GM19463 (cell line): ENCODE measurements around the gene COTL1.

Experiments used
- ATAC-seq: cut with Tn5 transposase; IDR thresholded peaks from one replicate; pipeline ENCODE4 v1.9.1; 2021; ENCODE audit warnings: mild to moderate bottlenecking, moderate library complexity; ENCODE audit not compliant: unreplicated experiment

COTL1 gene

DNA sequence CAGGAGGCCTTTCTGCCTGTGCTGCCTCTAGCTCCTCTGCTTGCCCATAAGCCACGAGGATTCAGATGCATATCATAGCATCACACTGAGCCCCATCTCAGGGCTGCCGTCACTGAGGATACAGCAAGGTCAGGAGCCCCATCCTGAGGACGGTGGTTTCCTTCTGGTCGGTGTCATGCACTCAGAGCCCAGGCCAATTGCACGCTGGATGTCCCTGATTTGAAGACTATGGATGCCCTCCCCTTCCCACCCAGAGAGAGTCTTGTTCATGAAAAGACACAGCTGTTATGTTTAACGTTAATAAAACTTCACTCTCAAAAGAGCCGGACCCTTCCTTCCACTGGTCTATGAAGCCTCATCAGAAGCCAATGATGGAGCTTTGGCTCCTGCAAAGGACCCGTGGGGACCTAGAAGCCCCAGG is 19.9 kb downstream of the COTL1 start:
- no peak for ATAC-seq

- ATAC-seq, result no peak
These were observed 20.4 kb downstream of the COTL1 start for GRCh38 chr16:84597528-84597896.

GRCh38 chr16:84596801-84597527 is 20.9 kb downstream of the COTL1 start:
- no peak for ATAC-seq

- no peak for ATAC-seq
These were observed 21.7 kb downstream of the COTL1 start for GRCh38 chr16:84596161-84596560.

DNA sequence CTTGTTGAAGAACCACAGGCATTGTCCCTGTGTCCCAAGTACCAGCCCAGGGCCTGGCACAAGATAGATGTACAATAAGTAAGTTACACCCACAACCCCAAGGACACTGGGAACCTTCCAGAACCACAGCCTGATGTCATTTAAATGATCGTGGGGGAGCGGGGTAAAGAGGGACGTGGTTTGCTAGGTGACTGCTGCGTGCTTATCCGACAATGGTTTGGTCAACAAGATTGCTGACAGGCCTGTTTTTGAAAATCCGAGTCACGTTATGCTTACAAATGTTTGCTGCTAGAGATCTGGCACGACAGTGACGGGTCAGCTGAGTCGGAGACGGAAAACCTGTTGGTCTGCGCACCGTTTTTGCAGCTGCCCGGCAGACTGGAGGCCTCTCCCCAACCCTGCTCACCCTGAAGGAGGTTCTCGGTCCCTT is 22.8 kb downstream of the COTL1 start:
- no peak for ATAC-seq

GRCh38 chr16:84594725-84595038 is 23.2 kb downstream of the COTL1 start:
- no peak for ATAC-seq

- ATAC-seq, result peak; percentile 93
These were observed 23.8 kb downstream of the COTL1 start for GRCh38 chr16:84593825-84594724.

GRCh38 chr16:84592718-84593117 is 25.2 kb downstream of the COTL1 start:
- ATAC-seq, result no peak

GRCh38 chr16:84589975-84590719 is 27.7 kb downstream of the COTL1 start:
- ATAC-seq, result no peak

GRCh38 chr16:84588991-84589390 is 28.9 kb downstream of the COTL1 start:
- no peak for ATAC-seq

DNA sequence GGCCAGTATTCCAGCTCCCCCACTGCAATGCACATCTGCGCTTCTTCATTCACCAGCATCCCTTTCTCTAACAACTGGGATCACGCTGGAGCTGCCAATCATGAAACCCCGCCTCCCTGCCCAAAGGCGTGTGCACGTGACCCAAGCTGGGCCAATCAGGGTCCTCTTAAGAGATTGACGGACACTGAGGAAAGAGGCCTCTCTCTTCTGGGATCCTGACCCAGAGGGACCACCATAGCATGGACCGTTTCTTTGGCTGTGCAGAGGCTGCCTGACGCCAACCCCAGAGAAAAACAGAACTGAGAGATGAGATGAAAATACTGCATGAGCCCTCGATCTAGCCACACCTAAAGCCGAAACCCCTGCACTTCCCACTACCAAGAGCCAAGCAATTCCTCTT is 32.0 kb downstream of the COTL1 start:
- ATAC-seq, result peak; percentile 91

- ATAC-seq, result no peak
These were observed 32.4 kb downstream of the COTL1 start for GRCh38 chr16:84585467-84585866.

- ATAC-seq, result no peak
These were observed 33.2 kb downstream of the COTL1 start for GRCh38 chr16:84584678-84585077.

DNA sequence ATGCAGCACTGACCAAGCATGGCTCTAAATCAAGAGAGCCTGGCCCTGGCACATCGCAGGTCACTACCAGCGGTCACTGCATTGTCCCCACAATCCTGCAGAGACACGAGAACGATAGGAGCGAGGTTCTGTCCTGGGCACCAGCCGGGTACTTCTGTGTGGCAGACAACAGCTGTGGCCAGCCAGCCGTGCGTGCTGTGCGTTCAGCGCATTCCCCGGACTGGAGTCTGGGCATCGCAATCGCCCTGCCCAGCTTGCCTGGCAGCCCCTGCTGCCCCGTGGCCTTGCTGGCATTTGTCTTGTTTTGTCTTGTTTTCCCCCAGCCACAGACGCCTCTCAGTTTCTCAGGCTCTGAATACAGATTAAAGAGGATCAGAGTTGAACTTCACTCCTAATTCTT is 33.9 kb downstream of the COTL1 start:
- no peak for ATAC-seq

DNA sequence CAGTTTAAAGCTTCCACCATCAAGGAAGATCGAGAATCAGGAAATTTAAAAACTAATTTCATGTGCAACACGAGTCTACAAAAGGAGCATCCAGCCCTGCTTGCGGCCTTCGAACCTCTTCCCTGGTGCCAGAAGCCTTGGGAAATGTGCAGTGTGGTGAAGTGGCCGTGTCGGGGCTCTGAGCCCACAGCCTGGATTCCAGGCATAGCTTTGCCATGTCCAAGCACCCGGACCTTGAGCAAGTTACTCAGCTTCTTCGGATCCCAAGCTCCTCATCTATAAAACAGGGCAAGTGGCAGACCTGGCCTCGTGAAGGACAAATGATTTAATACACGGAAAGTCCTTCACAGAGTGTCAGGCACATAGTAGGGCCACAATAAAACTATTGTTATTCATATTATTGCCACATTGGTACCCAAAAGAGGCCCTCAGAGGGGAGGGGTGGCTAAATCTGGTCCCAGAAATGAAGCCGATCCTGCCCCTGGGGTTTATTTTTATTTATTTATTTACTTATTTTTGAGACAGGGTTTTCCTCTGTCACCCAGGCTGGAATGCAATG is 34.8 kb downstream of the COTL1 start:
- ATAC-seq, result no peak

DNA sequence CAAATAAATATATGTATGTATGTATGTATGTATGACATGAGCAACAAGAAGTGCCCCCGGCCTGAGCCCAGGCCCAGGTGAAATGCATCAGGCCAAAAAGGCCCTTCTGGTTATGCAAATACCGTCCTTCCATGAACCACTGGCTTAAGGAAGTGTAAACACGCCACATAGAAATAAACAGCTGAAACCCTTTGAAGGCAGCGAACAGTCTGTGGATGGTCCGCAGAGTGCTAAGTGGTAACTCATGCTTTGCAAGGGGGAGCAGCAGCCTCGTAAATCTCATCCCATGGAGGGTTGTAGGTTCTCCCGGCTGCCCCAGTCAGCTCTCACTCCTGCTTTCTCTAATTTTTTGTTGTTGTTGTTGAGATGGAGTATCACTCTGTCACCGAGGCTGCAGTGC is 36.7 kb downstream of the COTL1 start:
- no peak for ATAC-seq

GRCh38 chr16:84579936-84580335 is 37.9 kb downstream of the COTL1 start:
- ATAC-seq, result no peak

DNA sequence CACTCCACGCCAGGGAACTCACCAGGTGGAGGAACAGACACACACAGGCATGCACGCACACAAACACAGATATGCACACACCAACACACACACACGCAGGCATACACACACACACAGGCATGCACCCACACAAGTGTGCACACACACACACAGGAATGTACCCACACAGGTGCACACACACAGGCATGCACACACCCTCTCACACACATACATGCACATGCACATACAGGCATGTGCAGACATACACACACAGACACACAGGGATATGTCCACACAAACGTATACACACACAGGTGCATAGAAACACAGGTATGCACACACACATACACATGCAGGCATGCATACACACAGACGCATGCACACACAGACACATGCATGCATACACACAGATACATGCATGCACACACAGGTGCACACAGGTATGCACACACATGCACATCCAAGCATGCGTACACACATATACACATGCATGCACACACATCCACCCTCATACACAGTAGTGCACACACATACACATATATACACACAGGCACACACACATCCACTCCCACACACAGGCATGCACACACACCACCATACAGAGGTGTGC is 39.2 kb downstream of the COTL1 start:
- no peak for ATAC-seq

- ATAC-seq, result no peak
These were observed 40.7 kb downstream of the COTL1 start for GRCh38 chr16:84577034-84577803.

DNA sequence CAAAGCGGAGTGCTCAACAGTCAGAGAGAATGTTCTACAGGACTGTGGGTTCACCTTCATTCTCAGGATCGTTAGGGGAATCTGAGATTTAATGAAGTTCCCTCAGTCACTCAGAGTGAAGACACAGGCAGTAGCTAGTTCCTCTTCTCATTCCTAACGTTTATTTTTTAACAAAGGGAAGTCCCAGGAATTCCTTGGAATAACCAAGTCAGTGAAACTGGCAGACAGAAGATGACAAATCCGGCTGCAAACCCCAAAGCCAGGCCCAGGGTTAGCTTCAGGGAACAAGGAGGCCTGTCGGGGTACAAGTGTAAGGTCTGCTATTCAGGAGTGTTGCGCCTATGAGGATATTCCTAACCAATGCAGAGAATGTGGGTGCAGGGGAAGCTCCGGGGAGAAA is 42.0 kb downstream of the COTL1 start:
- no peak for ATAC-seq
